SK-N-MC (cell line): ENCODE results near the gene RAET1E.

Experiments
- FOXP2 ChIP-seq: optimal IDR thresholded peaks from 2 replicates; pipeline ENCODE3; 2011; ENCODE audit warnings: mild to moderate bottlenecking, moderate library complexity; ENCODE audit not compliant: insufficient read depth; ENCODE audit errors: extremely low read length, control extremely low read depth
- POLR2AphosphoS5 ChIP-seq: IDR thresholded peaks from 2 replicates; pipeline ENCODE4 v1.6.1; 2012; ENCODE audit warnings: mild to moderate bottlenecking, low read depth, low read length, borderline replicate concordance

DNA sequence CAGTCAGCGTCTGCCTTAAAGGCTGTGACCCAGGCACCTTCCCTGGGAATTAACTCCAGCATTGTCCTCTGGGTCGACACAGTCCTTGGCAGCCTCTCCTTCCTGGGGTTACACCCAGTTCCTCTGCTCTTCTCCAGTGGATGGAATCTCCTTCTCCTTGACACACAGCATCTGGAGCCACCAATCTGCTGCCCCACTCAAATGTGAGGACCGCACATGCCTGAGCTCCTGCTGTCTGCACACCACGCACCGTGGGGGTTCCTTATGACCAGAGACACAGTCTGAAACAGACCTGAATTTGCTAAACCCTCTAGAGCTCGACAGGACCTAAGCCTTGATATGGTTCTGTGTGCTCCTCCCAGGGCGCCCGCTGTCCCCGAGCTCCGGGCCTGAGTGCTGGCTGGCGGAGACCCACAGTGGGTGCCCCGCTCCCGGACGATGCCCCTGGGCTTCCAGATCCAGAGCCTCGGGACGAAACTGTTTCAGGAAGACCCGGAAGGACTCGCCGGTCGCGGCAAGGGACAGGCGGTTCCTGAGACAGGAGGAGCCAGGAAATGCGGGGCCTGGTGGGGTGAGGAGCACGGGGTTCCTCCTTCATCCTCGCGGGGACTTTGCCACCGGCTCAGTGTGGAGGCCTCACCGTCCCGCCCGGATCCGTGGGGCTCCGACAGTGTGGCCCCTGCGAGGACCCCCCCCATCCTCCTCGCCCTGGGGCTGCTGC, 27.5 kb upstream of the RAET1E start:
- TF ChIP-seq POLR2AphosphoS5, result no peak
- no peak for TF ChIP-seq FOXP2
